Cardiac septum (tissue), 1 donor: ENCODE results near the gene PDZK1. TPM values are rescaled to one million over a fixed set of nuclear protein-coding genes. Genes with fewer than 3 reads are reported as not detected.
A peak's percentile ranks its signal among the peaks of the same experiment; 100 is the strongest.
"Not testable (repeated sequence)": the region's sequence is repeated elsewhere in the genome, so short reads cannot be mapped to it uniquely, and the experiment has no call there.

Experiments
- DNase-seq: peaks from one replicate; pipeline ENCODE4 v3.0.0-alpha.2; 2020; ENCODE audit warnings: low spot score
- intact Hi-C: fragments of 100-400 bp; cut with DNase I; formaldehyde crosslinking; loops from one replicate; pipeline ENCODE4 v1.14.0; 2022
- total RNA-seq: library from RNA; stranded (reverse); fragmentation: NEBNext Ultra II Directional; extraction: Animal tissue kit (Norgen Biotek cat#: 25700); gene quantifications from one replicate; pipeline ENCODE4 v1.2.1, GENCODE V29; 2021
- donor health status: DM: no; HTN: no; CAD: no.

PDZK1 gene
- total RNA-seq, 1 donor from 2014 or later = 0.48 TPM

- intact Hi-C loops = no loop called here
- no peak for DNase-seq
Observed at GRCh38 chr1:145714524-145715111, 7.5 kb upstream of the PDZK1 start.

GRCh38 chr1:145711213-145711651 lies 4.1 kb upstream of the PDZK1 start:
- intact Hi-C loops = no loop called here
- no peak for DNase-seq

GRCh38 chr1:145710291-145711027 lies 3.3 kb upstream of the PDZK1 start:
- no peak for DNase-seq
- intact Hi-C loops = no loop called here

- no peak for DNase-seq
- intact Hi-C loops = no loop called here
Observed at GRCh38 chr1:145708063-145708462, 895 bp upstream of the PDZK1 start.

GRCh38 chr1:145706086-145706664 lies 993 bp downstream of the PDZK1 start:
- intact Hi-C loops = no loop called here
- no peak for DNase-seq

- DNase-seq = no peak
Observed at GRCh38 chr1:145705622-145706021, 1.5 kb downstream of the PDZK1 start.

GRCh38 chr1:145702826-145703225 lies 4.3 kb downstream of the PDZK1 start:
- intact Hi-C loops = no loop called here
- DNase-seq = no peak

More at GRCh38 chr1:145705622-145706021, 1.5 kb downstream of the PDZK1 start:
- intact Hi-C loops = no loop called here

- intact Hi-C loops = no loop called here
- DNase-seq = no peak
Observed at GRCh38 chr1:145702052-145702451, 5.1 kb downstream of the PDZK1 start.

GRCh38 chr1:145701306-145701862 lies 5.8 kb downstream of the PDZK1 start:
- intact Hi-C loops = no loop called here
- DNase-seq = no peak

- intact Hi-C loops = no loop called here
- DNase-seq = no peak
Observed at GRCh38 chr1:145696630-145696960, 10.6 kb downstream of the PDZK1 start.

- intact Hi-C loops = no loop called here
- DNase-seq = no peak
Observed at GRCh38 chr1:145695821-145696629, 11.1 kb downstream of the PDZK1 start.

GRCh38 chr1:145692785-145693443 lies 14.3 kb downstream of the PDZK1 start:
- no peak for DNase-seq
- intact Hi-C loops = no loop called here

- intact Hi-C loops = no loop called here
- DNase-seq = no peak
Observed at GRCh38 chr1:145690587-145691558, 16.3 kb downstream of the PDZK1 start.

- no peak for DNase-seq
- intact Hi-C loops = no loop called here
Observed at GRCh38 chr1:145689922-145690321, 17.2 kb downstream of the PDZK1 start.

- peak; percentile 58 for DNase-seq
- intact Hi-C loops = no loop called here
Observed at GRCh38 chr1:145688924-145689323, 18.2 kb downstream of the PDZK1 start.

GRCh38 chr1:145688328-145688727 lies 18.8 kb downstream of the PDZK1 start:
- intact Hi-C loops = no loop called here

GRCh38 chr1:145686078-145686477 lies 21.1 kb downstream of the PDZK1 start:
- intact Hi-C loops, DNase-seq: not testable (repeated sequence)

More at GRCh38 chr1:145688328-145688727, 18.8 kb downstream of the PDZK1 start:
- no peak for DNase-seq

GRCh38 chr1:145684858-145685257 lies 22.3 kb downstream of the PDZK1 start:
- intact Hi-C loops, DNase-seq: not testable (repeated sequence)
